ENCODE data around the gene VAT1L.

DNA sequence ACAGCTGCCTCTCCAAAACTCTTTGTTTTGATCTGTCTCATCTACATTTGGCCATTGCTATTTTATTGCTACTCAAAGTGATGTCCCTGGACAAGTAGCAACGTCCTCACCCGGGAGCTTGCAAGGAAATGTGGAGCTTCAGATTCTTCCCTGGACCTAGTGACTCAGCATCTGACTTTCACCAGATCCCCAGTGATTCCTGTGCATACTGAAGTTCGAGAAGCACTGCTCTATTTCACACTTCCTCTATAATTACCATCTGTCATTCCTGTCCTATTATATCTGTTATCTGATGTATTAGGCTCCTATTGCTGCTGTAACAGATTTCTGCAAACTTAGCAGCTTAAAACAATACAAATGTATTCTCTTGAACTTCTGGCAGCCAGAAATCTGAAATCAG, 28.5 kb upstream of the VAT1L start:
- TF ChIP-seq EZH2 (IDR thresholded peaks at IDR 0.05; ENCODE audit: insufficient read depth, poor library complexity, severe bottlenecking) = no peak
- no peak for TF ChIP-seq EZH2phosphoT487 (IDR thresholded peaks at IDR 0.05; ENCODE audit: insufficient read depth, low read depth)
